ENCODE data around the gene CACNA1B. TPM values are rescaled to one million over a fixed set of nuclear protein-coding genes. Genes with fewer than 3 reads are reported as not detected.
"Not testable (repeated sequence)": the region's sequence is repeated elsewhere in the genome, so short reads cannot be mapped to it uniquely, and the experiment has no call there.

Gene CACNA1B
- total and polyA plus RNA-seq, 4 donors: 0.01 to 0.20 (median 0.09) TPM; not detected in 1

GRCh38 chr9:138105123-138105415 lies 227.5 kb downstream of the CACNA1B start:
- no peak overlapping the region for H3K9ac ChIP-seq (ENCODE audit: insufficient read depth in 1 of 2, low read length in 2 of 2)
- no peaks in the 10 kb centered on the region for H3K27me3 ChIP-seq (ENCODE audit: control insufficient read depth in 3 of 3, insufficient read depth in 3 of 3, low read length in 2 of 3)
- no peak overlapping the region for H3K4me3 ChIP-seq
- H3K9me3 ChIP-seq (ENCODE audit: control insufficient read depth in 4 of 4, insufficient read depth in 3 of 4, low read length in 3 of 4): peaks cover 0 to 2% (median 0%) of the 10 kb centered on the region in 4 donors
- 68 to 88% methylated on average over 2 of the region's 2 CpGs for WGBS, 2 donors
- no peak for TF ChIP-seq CTCF (IDR thresholded peaks at IDR 0.05; ENCODE audit: control extremely low read depth, extremely low read depth)
- no peak for ATAC-seq (ENCODE audit: insufficient read depth, low FRiP score)
- H3K4me1 ChIP-seq (ENCODE audit: control insufficient read depth in 5 of 5, insufficient read depth in 5 of 5, low read length in 5 of 5): no peaks in the 10 kb centered on the region
- no peak for DNase-seq
- H3K27ac ChIP-seq (ENCODE audit: low read depth in 1 of 2, low read length in 1 of 2): no peak overlapping the region
- no peaks in the 10 kb centered on the region for H3K36me3 ChIP-seq (ENCODE audit: control insufficient read depth in 4 of 4, insufficient read depth in 4 of 4, low read length in 4 of 4)

GRCh38 chr9:138105561-138106505 lies 228.3 kb downstream of the CACNA1B start:
- Histone ChIP-seq H3K9ac (ENCODE audit: insufficient read depth in 1 of 2, low read length in 2 of 2) (no peak overlapping the region), H3K9me3 (ENCODE audit: control insufficient read depth in 4 of 4, insufficient read depth in 3 of 4, low read length in 3 of 4) (peaks cover 0 to 2% (median 0%) of the 10 kb centered on the region in 4 donors), H3K4me3 (no peak overlapping the region), H3K27me3 (ENCODE audit: control insufficient read depth in 3 of 3, insufficient read depth in 3 of 3, low read length in 2 of 3) (no peaks in the 10 kb centered on the region), H3K4me1 (ENCODE audit: control insufficient read depth in 5 of 5, insufficient read depth in 5 of 5, low read length in 5 of 5) (no peaks in the 10 kb centered on the region), H3K27ac (ENCODE audit: low read depth in 1 of 2, low read length in 1 of 2) (no peak overlapping the region), H3K36me3 (ENCODE audit: control insufficient read depth in 4 of 4, insufficient read depth in 4 of 4, low read length in 4 of 4) (no peaks in the 10 kb centered on the region)
- no peak for TF ChIP-seq CTCF (IDR thresholded peaks at IDR 0.05; ENCODE audit: control extremely low read depth, extremely low read depth)
- 89 to 94% methylated on average over 26 of the region's 26 CpGs for WGBS, 2 donors
- no peak for DNase-seq
- ATAC-seq (ENCODE audit: insufficient read depth, low FRiP score): no peak

GRCh38 chr9:138107039-138107438 lies 229.5 kb downstream of the CACNA1B start:
- not testable (repeated sequence) for H3K27ac ChIP-seq (ENCODE audit: low read depth in 1 of 2, low read length in 1 of 2); H3K27me3 ChIP-seq (ENCODE audit: control insufficient read depth in 3 of 3, insufficient read depth in 3 of 3, low read length in 2 of 3); H3K4me3 ChIP-seq; H3K4me1 ChIP-seq (ENCODE audit: control insufficient read depth in 5 of 5, insufficient read depth in 5 of 5, low read length in 5 of 5); H3K36me3 ChIP-seq (ENCODE audit: control insufficient read depth in 4 of 4, insufficient read depth in 4 of 4, low read length in 4 of 4); ATAC-seq (ENCODE audit: insufficient read depth, low FRiP score); DNase-seq; H3K9me3 ChIP-seq (ENCODE audit: control insufficient read depth in 4 of 4, insufficient read depth in 3 of 4, low read length in 3 of 4); H3K9ac ChIP-seq (ENCODE audit: insufficient read depth in 1 of 2, low read length in 2 of 2)
- 91% methylated on average over 3 of the region's 3 CpGs for WGBS, 2 donors

- H3K27me3 ChIP-seq (ENCODE audit: control insufficient read depth in 3 of 3, insufficient read depth in 3 of 3, low read length in 2 of 3): no peaks in the 10 kb centered on the region
- no peak overlapping the region for H3K27ac ChIP-seq (ENCODE audit: low read depth in 1 of 2, low read length in 1 of 2)
- no peak overlapping the region for H3K9ac ChIP-seq (ENCODE audit: insufficient read depth in 1 of 2, low read length in 2 of 2)
- TF ChIP-seq CTCF (IDR thresholded peaks at IDR 0.05; ENCODE audit: control extremely low read depth, extremely low read depth): no peak
- no peaks in the 10 kb centered on the region for H3K36me3 ChIP-seq (ENCODE audit: control insufficient read depth in 4 of 4, insufficient read depth in 4 of 4, low read length in 4 of 4)
- H3K4me1 ChIP-seq (ENCODE audit: control insufficient read depth in 5 of 5, insufficient read depth in 5 of 5, low read length in 5 of 5): no peaks in the 10 kb centered on the region
- H3K9me3 ChIP-seq (ENCODE audit: control insufficient read depth in 4 of 4, insufficient read depth in 3 of 4, low read length in 3 of 4): no peaks in the 10 kb centered on the region
- 82 to 90% methylated on average over 9 of the region's 9 CpGs for WGBS, 2 donors
- ATAC-seq (ENCODE audit: insufficient read depth, low FRiP score): no peak
- no peak overlapping the region for H3K4me3 ChIP-seq
- DNase-seq: no peak
Observed at GRCh38 chr9:138111607-138112006, 234.0 kb downstream of the CACNA1B start.

All from lung (tissue), 12 donors.